K562 (cell line): ENCODE results near the gene CCDC28B. TPM values are rescaled to one million over a fixed set of nuclear protein-coding genes. Genes with fewer than 3 reads are reported as not detected.

Experiments used
- CBFA2T2 ChIP-seq: fragments of 450-650 bp; conservative IDR thresholded peaks from 2 replicates; pipeline ENCODE4 v1.6.1; 2017; ENCODE audit warnings: mild to moderate bottlenecking
- ETS2 ChIP-seq: IDR thresholded peaks from 2 replicates; pipeline ENCODE4 v1.6.1; 2016; ENCODE audit warnings: borderline replicate concordance, missing genetic modification characterization, mild to moderate bottlenecking, moderate library complexity, missing compliant biosample characterization; ENCODE audit not compliant: poor library complexity, severe bottlenecking
- FOXP1 ChIP-seq: sonication (generic); formaldehyde crosslinking; IDR thresholded peaks from 2 replicates; pipeline ENCODE4 v1.8.0; 2022; ENCODE audit warnings: mild to moderate bottlenecking, missing genetic modification reagents
- GTF2A2 ChIP-seq: IDR thresholded peaks from 2 replicates; pipeline ENCODE4 v1.6.1; 2016; ENCODE audit warnings: mild to moderate bottlenecking, missing genetic modification characterization, missing compliant biosample characterization
- MGA ChIP-seq: fragments of 450-650 bp; IDR thresholded peaks from 2 replicates; pipeline ENCODE4 v1.6.1; 2016; ENCODE audit warnings: mild to moderate bottlenecking, moderate library complexity
- MIER1 ChIP-seq: fragments of 450-650 bp; IDR thresholded peaks from 2 replicates; pipeline ENCODE4 v1.6.1; 2016; ENCODE audit warnings: antibody characterized with exemption, mild to moderate bottlenecking, low read depth
- MTA1 ChIP-seq: fragments of 450-650 bp; IDR thresholded peaks from 2 replicates; pipeline ENCODE4 v1.6.1; 2017; ENCODE audit warnings: borderline replicate concordance
- NEUROD1 ChIP-seq: fragments of 150-350 bp; IDR thresholded peaks from 2 replicates; pipeline ENCODE4 v1.6.1; 2014; ENCODE audit warnings: borderline replicate concordance, low read length, low read depth; ENCODE audit not compliant: partially characterized antibody
- TARDBP ChIP-seq: fragments of 450-650 bp; IDR thresholded peaks from 2 replicates; pipeline ENCODE4 v1.6.1; 2016
- ZBTB1 ChIP-seq: sonication (generic); formaldehyde crosslinking; IDR thresholded peaks from 2 replicates; pipeline ENCODE4 v1.8.1; 2023; ENCODE audit warnings: missing genetic modification reagents, low read depth, mild to moderate bottlenecking, borderline replicate concordance
- ZNF184 ChIP-seq: sonication (generic); formaldehyde crosslinking; IDR thresholded peaks from 2 replicates; pipeline ENCODE4 v1.5.0; 2020; ENCODE audit warnings: missing genetic modification reagents
- ZNF717 ChIP-seq: fragments of 250-450 bp; sonication (Bioruptor Pico); IDR thresholded peaks from 2 replicates; pipeline ENCODE4 v1.5.0; 2021
- ZSCAN32 ChIP-seq: fragments of 450-650 bp; formaldehyde crosslinking; IDR thresholded peaks from 2 replicates; pipeline ENCODE4 v1.4.0; 2020; ENCODE audit warnings: mild to moderate bottlenecking, moderate library complexity
- polyA plus RNA-seq, 8 experiments: library from polyadenylated mRNA; depleted of rRNA in 4 of 8; stranded (reverse) in 5 of 8; unstranded in 3 of 8; fragments of >200 nt; fragmentation: Nextera tagmentation in 2 of 8; fragmentation: Illumina TruSeq in 1 of 8; extraction: Ambion mirVana in 2 of 8; extraction: Trizol in 1 of 8; gene quantifications; 2 replicates each; pipeline versions ENCODE4 v1.2.1 to v1.2.3, GENCODE V29; 2011 to 2014; ENCODE audit warnings: inconsistent platforms in 1 of 8, missing spikeins in 1 of 8
- total RNA-seq, 7 experiments: library from RNA; depleted of rRNA in 6 of 7; stranded (reverse); fragments of >200 nt in 6 of 7; fragmentation: Illumina TruSeq in 2 of 7; extraction: Trizol in 2 of 7; gene quantifications; 2 replicates each; pipeline versions ENCODE4 v1.2.1 to v1.2.3, GENCODE V29; 2011 to 2021; ENCODE audit warnings: low replicate concordance in 1 of 7
- TF ChIP-seq, protein P1 (sequence below): fragments of 250-450 bp; sonication (Bioruptor Pico); IDR thresholded peaks from 2 replicates; pipeline ENCODE4 v1.5.0; 2021; ENCODE audit warnings: mild to moderate bottlenecking, moderate library complexity

Gene CCDC28B
- total and polyA plus RNA-seq, 9 of the 15 experiments (the other 6 are each of a cell fraction or from before 2014, with no cell fraction given) = 5.7 to 54.5 (median 31.7) TPM

GRCh38 chr1:32220746-32221580 is 20.6 kb downstream of the CCDC28B start (continued):
- TF ChIP-seq MGA = no peak
- no peak for TF ChIP-seq ZNF717 (CRISPR knock-in tag)
- TF ChIP-seq ZSCAN32 (CRISPR knock-in tag) = no peak
- TF ChIP-seq ZBTB1 (CRISPR knock-in tag) = no peak
- no peak for TF ChIP-seq MTA1
- no peak for TF ChIP-seq MIER1
- no peak for TF ChIP-seq GTF2A2 (tag)
- TF ChIP-seq FOXP1 (CRISPR knock-in tag) = no peak
- no peak for TF ChIP-seq ZNF184
- no peak for TF ChIP-seq TARDBP
- no peak for TF ChIP-seq ETS2 (tag)
- TF ChIP-seq, protein P1, sequence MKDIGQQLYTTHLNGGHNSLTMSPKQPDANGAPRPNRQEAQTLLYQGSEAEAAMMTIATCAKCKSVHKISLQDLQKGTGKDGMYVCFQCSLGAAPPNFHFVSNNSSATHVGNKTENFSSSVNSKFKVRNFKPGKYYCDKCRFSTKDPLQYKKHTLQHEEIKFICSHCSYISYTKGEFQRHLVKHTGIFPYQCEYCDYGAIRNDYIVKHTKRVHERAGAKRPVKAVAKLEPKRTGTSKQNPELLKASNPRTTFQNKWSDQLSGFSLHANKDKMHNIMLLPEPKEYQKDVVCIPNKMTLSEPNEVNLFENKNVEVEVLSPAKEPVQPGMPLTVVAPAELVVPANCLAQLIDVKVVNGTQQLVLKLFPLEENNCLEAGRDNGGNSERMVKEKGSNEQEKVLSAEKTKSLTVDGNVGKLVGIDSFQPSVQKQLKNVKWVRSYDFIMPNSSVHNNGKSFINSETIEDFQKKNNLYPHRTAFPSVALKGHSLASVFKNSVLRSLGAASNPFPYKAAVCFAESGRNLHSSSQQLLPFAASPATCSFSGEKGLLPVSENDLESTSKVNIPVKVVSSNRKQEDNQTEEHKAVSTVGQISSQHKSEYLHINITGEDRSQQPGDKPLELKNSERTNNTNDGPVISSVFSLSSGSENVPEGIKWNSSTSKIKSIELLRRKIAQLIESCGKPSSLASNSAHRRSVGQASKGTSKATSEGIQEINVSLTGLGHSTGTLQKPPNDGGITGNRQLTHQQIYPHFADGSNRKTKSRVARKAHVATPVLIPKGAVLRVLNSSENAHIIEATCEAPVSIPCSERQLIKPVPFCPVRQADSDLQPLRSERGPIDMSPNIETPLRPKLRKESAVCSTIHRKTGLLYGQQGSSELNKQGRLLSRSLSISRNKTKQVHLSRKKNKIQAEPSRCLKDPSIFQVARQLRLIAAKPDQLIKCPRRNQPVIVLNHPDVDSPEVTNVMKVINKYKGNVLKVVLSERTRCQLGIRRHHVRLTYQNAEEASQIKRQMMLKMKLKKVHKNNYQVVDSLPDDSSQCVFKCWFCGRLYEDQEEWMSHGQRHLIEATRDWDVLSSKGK (CRISPR knock-in tag) = no peak
- TF ChIP-seq NEUROD1 = no peak
- no peak for TF ChIP-seq CBFA2T2
